Lower leg skin (tissue), 4 donors: Measurements from ENCODE around the gene INPP4A. TPM values are rescaled to one million over a fixed set of nuclear protein-coding genes. Genes with fewer than 3 reads are reported as not detected.
"Not testable (repeated sequence)": the region's sequence is repeated elsewhere in the genome, so short reads cannot be mapped to it uniquely, and the experiment has no call there.

Experiments
- DNase-seq, 2 donors: peaks; one replicate each; pipeline ENCODE4 v3.0.0-alpha.2; 2019; ENCODE audit warnings: low spot score in 2 of 2
- H3K4me3 ChIP-seq: fragments of 200-600 bp; sonication (generic); 2 replicates; pipeline ENCODE4 v1.5.1; 2017; ENCODE audit warnings: mild to moderate bottlenecking, low read depth; ENCODE audit not compliant: poor library complexity, severe bottlenecking
- POLR2A ChIP-seq, 2 donors: fragments of 450-650 bp; IDR thresholded peaks; one replicate each; pipeline ENCODE4 v1.6.1; 2016 to 2017; ENCODE audit warnings: antibody characterized with exemption in 2 of 2, mild to moderate bottlenecking in 1 of 2, moderate library complexity in 1 of 2
- WGBS, 2 donors: methylation state at CpG; one replicate each; pipeline ENCODE4 v1.1.5; 2018; 5-methylcytosine and 5-hydroxymethylcytosine counted together
- intact Hi-C: fragments of 100-400 bp; cut with DNase I; formaldehyde crosslinking; loops from one replicate; pipeline ENCODE4 v1.15.0; 2023; ENCODE audit warnings: low total_unique reads
- total RNA-seq, 4 donors: library from RNA; depleted of rRNA; stranded (reverse); fragments of >200 nt; gene quantifications; one replicate each; pipeline ENCODE4 v1.1.0, GENCODE V29; 2016
- TF ChIP-seq, protein P1 (sequence below), 3 donors: fragments of 450-650 bp; IDR thresholded peaks; one replicate each; pipeline ENCODE4 v1.5.1; 2016; ENCODE audit warnings: antibody characterized with exemption in 3 of 3, mild to moderate bottlenecking in 3 of 3, moderate library complexity in 2 of 3

Gene INPP4A
- total RNA-seq, 4 donors from 2014 or later = 6.7 to 15.5 (median 10.7) TPM

DNA sequence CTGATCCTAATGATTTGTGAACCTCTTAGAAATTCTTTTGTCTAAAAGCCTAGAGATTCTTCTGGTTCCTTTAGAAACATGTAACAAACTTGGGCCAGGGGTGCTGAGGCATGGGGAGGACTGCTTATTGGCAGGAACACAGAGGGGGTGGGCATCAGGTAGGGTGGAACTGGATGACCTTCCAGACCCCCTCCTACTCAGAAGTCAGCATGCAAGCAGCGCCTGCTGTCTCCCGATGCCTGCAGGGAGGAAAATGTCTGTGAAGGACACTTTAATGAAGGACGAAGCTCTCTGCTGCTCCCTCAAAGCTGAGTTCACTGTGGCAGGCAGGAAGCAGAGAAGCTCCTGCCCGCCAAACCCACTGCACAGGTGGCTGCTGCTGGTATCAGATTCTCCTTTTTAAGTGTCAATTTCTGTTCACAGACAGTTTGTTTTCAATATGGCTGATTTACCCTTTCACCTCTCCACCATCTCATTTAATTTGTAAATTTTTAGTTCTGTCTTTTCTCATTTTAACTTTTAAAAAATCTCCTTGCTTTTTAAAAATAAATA, 144.3 kb downstream of the INPP4A start:
- 77 to 83% methylated on average over 4 of the region's 4 CpGs for WGBS, 2 donors
- intact Hi-C loops = no loop called here
- H3K4me3 ChIP-seq = no peak overlapping the region
- DNase-seq = no peak
- TF ChIP-seq, protein P1, sequence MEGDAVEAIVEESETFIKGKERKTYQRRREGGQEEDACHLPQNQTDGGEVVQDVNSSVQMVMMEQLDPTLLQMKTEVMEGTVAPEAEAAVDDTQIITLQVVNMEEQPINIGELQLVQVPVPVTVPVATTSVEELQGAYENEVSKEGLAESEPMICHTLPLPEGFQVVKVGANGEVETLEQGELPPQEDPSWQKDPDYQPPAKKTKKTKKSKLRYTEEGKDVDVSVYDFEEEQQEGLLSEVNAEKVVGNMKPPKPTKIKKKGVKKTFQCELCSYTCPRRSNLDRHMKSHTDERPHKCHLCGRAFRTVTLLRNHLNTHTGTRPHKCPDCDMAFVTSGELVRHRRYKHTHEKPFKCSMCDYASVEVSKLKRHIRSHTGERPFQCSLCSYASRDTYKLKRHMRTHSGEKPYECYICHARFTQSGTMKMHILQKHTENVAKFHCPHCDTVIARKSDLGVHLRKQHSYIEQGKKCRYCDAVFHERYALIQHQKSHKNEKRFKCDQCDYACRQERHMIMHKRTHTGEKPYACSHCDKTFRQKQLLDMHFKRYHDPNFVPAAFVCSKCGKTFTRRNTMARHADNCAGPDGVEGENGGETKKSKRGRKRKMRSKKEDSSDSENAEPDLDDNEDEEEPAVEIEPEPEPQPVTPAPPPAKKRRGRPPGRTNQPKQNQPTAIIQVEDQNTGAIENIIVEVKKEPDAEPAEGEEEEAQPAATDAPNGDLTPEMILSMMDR (IDR thresholded peaks at IDR 0.05) = no peak
- TF ChIP-seq POLR2A (IDR thresholded peaks at IDR 0.05) = no peak

DNA sequence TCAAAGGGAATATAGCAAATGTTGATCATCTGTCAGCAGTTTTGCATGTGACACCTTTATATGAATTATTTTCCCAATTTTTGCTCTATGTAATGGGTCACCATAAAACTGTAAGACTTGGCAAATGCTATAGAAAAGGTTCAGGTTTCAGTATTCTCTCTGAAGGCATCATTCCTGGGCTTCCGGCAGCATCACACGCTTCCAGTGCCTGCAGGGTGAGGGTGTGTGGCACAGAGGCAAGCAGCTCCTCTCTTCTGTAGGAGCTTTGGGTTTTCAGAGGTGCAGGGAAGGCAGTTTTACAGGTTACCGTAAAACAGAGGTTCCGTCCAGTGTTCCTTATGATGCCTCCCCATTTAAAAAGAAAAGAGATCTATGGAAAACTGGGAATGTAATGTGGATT, 144.8 kb downstream of the INPP4A start:
- no peak overlapping the region for H3K4me3 ChIP-seq
- intact Hi-C loops = no loop called here
- DNase-seq = no peak
- WGBS, 2 donors = 96 to 99% methylated on average over 4 of the region's 4 CpGs
- TF ChIP-seq POLR2A (IDR thresholded peaks at IDR 0.05) = no peak
- TF ChIP-seq, protein P1 (IDR thresholded peaks at IDR 0.05) = no peak

DNA sequence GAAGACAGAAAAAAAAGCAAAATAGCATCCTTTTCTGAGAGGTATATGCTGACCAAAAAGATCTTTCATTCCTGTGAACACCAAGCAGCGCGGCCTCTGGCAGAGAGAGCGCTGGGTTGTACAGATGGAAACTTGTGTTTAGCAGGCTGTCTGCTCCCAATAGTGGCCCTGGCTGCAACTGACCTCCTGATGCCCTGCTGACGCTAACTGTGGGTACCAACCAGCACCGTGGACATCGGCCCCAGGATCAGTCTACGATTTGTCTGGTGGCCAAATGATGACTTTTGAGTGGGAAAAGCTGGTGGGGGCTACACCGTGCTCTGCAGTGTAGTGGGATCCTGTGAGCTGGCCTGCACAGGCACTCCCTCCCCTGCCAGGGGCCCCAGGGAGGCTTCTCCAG, 147.9 kb downstream of the INPP4A start:
- peak in 1 of 2 donors; percentile 76 for DNase-seq
- TF ChIP-seq, protein P1 (IDR thresholded peaks at IDR 0.05) = no peak
- TF ChIP-seq POLR2A (IDR thresholded peaks at IDR 0.05) = no peak
- no peak overlapping the region for H3K4me3 ChIP-seq
- intact Hi-C loops = no loop called here
- whole genome bisulfite sequencing, 2 donors = 93 to 95% methylated on average over 8 of the region's 8 CpGs

DNA sequence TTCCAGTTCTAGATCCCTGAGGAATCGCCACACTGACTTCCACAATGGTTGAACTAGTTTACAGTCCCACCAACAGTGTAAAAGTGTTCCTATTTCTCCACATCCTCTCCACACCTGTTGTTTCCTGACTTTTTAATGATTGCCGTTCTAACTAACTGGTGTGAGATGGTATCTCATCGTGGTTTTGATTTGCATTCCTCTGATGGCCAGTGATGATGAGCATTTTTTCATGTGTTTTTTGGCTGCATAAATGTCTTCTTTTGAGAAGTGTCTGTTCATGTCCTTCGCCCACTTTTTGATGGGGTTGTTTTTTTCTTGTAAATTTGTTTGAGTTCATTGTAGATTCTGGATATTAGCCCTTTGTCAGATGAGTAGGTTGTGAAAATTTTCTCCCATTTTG, 150.0 kb downstream of the INPP4A start:
- intact Hi-C loops, DNase-seq, H3K4me3 ChIP-seq: not testable (repeated sequence)
- 94 to 97% methylated on average over 4 of the region's 4 CpGs for WGBS, 2 donors

DNA sequence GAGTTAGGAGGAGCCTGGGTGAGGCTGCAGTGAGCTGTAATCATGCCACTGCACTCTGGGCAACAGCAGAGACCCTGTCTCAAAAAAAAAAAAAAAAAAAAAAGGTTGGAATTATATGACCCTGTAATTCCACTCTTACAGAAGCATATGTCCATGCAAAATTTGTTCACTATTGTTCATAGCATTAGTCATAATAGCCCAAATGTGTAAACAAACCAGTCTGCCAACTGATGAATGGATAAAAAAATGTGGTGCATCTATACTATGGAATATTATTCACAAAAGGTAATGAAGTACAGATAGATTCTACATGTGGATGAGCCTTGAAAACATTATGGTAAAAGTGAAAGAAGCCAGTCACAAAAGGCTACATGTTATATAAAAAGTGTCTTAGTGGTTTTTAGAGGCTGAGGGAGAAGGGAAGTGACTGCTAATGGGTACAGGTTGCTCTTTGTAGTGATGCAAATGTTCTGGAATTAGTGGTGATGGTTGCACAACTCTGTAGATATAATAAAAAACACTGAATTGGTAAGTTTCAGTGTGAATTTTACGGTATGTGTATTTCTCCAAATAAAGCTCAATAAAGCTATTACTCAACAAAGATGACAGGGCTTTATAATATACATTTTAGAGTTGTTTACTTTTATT, 154.2 kb downstream of the INPP4A start:
- DNase-seq = no peak
- H3K4me3 ChIP-seq = no peak overlapping the region
- TF ChIP-seq POLR2A (IDR thresholded peaks at IDR 0.05) = no peak
- TF ChIP-seq, protein P1 (IDR thresholded peaks at IDR 0.05) = no peak
- intact Hi-C loops = no loop called here
- 82 to 87% methylated on average over 1 of the region's 1 CpG for WGBS, 2 donors

DNA sequence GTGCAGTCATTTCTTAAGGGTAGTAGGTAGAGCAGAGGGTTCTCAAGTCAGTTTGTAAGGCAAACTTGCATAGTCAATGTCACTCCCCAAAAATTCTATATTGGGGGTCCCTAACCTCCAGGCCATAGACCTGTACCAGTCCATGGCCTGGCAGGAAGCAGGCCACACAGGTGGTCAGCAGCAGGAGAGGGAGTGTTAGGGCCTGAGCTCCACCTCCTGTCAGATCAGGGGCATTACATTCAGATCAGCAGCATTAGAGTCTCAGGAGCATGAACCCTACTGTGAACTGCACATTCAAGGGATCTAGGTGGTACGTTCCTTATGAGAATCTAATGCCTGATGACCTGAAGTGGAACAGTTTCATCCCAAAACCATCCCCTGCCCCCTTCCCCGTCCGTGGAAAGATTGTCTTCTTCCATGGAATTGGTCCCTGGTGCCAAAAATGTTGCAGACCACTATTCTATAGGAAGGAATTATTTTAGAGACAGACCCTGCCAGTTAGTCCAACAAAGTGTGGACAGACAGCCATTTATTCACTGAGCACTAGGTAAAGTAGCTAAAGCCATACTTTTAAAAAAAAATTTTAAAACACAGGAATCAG, 157.0 kb downstream of the INPP4A start:
- TF ChIP-seq POLR2A (IDR thresholded peaks at IDR 0.05) = no peak
- TF ChIP-seq, protein P1 (IDR thresholded peaks at IDR 0.05) = no peak
- no peak overlapping the region for H3K4me3 ChIP-seq
- no peak for DNase-seq
- WGBS, 2 donors = 59 to 78% methylated on average over 3 of the region's 3 CpGs
- intact Hi-C loops = no loop called here
